Lung (tissue), 12 donors: Measurements from ENCODE around the gene GAS6. TPM values are rescaled to one million over a fixed set of nuclear protein-coding genes. Genes with fewer than 3 reads are reported as not detected.

Source experiments
- ATAC-seq: fragments of 200-7000 bp; cut with Tn5 transposase; one replicate; pipeline ENCODE4 v1.9.1; 2020; ENCODE audit warnings: moderate number of reproducible peaks; ENCODE audit not compliant: insufficient read depth, low FRiP score
- DNase-seq, 3 donors: peaks; one replicate each; pipeline ENCODE4 v3.0.0-alpha.2; 2013 to 2017
- H3K27ac ChIP-seq, 2 donors: one replicate each; pipeline ENCODE4 v1.5.1; 2013; ENCODE audit warnings: mild to moderate bottlenecking in 2 of 2, moderate library complexity in 2 of 2, control low read depth in 1 of 2, inconsistent platforms in 1 of 2, low read depth in 1 of 2, low read length in 1 of 2
- H3K27me3 ChIP-seq, 3 donors: one replicate each; pipeline ENCODE4 v1.5.1; 2013; ENCODE audit warnings: low read length in 2 of 3; ENCODE audit not compliant: control insufficient read depth in 3 of 3, insufficient read depth in 3 of 3
- H3K36me3 ChIP-seq, 4 donors: one replicate each; pipeline ENCODE4 v1.5.1; 2013; ENCODE audit warnings: low read length in 4 of 4, mild to moderate bottlenecking in 1 of 4, moderate library complexity in 1 of 4; ENCODE audit not compliant: control insufficient read depth in 4 of 4, insufficient read depth in 4 of 4
- H3K4me1 ChIP-seq, 5 donors: one replicate each; pipeline ENCODE4 v1.5.1; 2013; ENCODE audit warnings: low read length in 5 of 5, mild to moderate bottlenecking in 2 of 5, moderate library complexity in 1 of 5; ENCODE audit not compliant: control insufficient read depth in 5 of 5, insufficient read depth in 5 of 5
- H3K4me3 ChIP-seq: one replicate; pipeline ENCODE4 v1.5.1; 2013; ENCODE audit warnings: mild to moderate bottlenecking, control low read depth, moderate library complexity
- H3K9ac ChIP-seq, 2 donors: one replicate each; pipeline ENCODE4 v1.5.1; 2013; ENCODE audit warnings: low read length in 2 of 2, control low read depth in 1 of 2; ENCODE audit not compliant: insufficient read depth in 1 of 2
- H3K9me3 ChIP-seq, 4 donors: one replicate each; pipeline ENCODE4 v1.5.1; 2013; ENCODE audit warnings: low read length in 3 of 4, mild to moderate bottlenecking in 1 of 4, moderate library complexity in 1 of 4; ENCODE audit not compliant: control insufficient read depth in 4 of 4, insufficient read depth in 3 of 4
- WGBS, 2 donors: extraction: QIAGEN DNeasy Blood & Tissue Kit; methylation state at CpG; one replicate each; pipeline ENCODE4 v1.1.7; 2013; 5-methylcytosine and 5-hydroxymethylcytosine counted together
- polyA plus RNA-seq, 2 donors: library from polyadenylated mRNA; stranded (reverse); fragments of 200-250 nt; gene quantifications; one replicate each; pipeline ENCODE4 v1.2.1, GENCODE V29; 2013
- total RNA-seq, 2 donors: library from RNA; depleted of rRNA in 1 of 2; stranded (reverse); fragments of >200 nt in 1 of 2; gene quantifications; one replicate each; pipeline ENCODE4 v1.2.1, GENCODE V29; 2014 to 2021
- TF ChIP-seq, protein P1 (sequence below): IDR thresholded peaks from 2 replicates; pipeline ENCODE4 v1.5.1; 2012; ENCODE audit warnings: mild to moderate bottlenecking; ENCODE audit errors: control extremely low read depth, extremely low read depth
- donor health status: control.
- donor health status: control.
- donor health status: Bipolar disorder and iron deficiency.
- donor health status: healthy.
- donor health status: DM: yes; HTN: yes; CAD: no.

Gene GAS6
- total and polyA plus RNA-seq, 4 donors = 61.8 to 107 (median 76.1) TPM

DNA sequence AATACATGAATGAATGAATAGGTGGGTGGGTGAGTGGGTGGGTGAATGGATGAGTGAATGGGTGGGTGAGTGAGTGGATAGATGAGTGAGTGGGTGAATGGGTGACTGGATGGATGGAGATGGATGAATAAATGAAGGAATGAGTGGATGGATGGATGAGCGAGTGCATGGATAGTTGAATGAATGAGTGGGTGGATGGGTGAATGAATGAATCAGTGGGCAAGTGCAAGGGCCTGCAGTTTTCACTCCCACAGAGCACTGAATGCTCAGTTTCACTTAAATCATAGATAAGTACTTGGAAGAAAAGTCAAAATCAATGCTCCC lies 12.4 kb downstream of the GAS6 start:
- Histone ChIP-seq H3K4me1 (peaks cover 0 to 20% (median 10%) of the 10 kb centered on the region in 5 donors), H3K9me3 (no peaks in the 10 kb centered on the region), H3K27ac (no peak overlapping the region), H3K4me3 (no peak overlapping the region), H3K27me3 (no peaks in the 10 kb centered on the region), H3K36me3 (peaks cover 0 to under 1% (median 0%) of the 10 kb centered on the region in 4 donors), H3K9ac (no peak overlapping the region)
- DNase-seq (no peak), ATAC-seq (no peak)
- WGBS, 2 donors = 95% methylated on average over 1 of the region's 1 CpG
- TF ChIP-seq, protein P1, sequence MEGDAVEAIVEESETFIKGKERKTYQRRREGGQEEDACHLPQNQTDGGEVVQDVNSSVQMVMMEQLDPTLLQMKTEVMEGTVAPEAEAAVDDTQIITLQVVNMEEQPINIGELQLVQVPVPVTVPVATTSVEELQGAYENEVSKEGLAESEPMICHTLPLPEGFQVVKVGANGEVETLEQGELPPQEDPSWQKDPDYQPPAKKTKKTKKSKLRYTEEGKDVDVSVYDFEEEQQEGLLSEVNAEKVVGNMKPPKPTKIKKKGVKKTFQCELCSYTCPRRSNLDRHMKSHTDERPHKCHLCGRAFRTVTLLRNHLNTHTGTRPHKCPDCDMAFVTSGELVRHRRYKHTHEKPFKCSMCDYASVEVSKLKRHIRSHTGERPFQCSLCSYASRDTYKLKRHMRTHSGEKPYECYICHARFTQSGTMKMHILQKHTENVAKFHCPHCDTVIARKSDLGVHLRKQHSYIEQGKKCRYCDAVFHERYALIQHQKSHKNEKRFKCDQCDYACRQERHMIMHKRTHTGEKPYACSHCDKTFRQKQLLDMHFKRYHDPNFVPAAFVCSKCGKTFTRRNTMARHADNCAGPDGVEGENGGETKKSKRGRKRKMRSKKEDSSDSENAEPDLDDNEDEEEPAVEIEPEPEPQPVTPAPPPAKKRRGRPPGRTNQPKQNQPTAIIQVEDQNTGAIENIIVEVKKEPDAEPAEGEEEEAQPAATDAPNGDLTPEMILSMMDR = no peak

DNA sequence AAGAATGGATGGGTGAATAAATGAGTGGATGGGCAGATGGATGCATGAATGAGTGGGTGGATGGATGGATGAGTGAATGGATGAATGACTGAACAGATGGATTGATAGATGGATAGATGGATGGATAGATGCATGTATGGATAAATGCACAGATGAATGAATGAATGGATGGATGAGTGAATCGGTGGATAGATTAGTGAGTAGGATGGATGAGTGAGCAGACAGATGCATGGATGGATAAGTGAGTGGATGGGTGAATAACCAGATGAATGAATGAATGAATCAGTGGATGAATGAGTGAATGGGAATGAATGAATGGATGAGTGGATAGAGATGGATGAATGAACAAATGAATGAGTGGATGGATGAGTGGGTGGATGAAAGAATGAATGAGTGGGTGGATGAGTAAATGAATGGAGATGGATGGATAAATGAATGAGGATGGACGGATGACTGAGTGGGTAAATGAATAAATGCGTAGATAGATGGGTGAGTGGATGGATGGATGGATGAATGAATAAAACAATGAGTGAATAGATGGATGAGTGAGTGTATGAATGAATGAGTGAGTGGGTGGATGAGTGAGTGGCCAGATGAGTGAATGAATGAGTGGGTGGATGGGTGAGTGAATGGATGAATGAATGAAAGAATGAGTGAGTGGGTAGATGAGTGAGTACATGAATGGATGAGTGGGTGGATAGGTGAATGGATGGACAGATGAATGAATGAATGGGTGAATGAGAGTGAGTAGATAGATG lies 13.0 kb downstream of the GAS6 start:
- Histone ChIP-seq H3K4me1 (peaks cover 0 to 16% (median 10%) of the 10 kb centered on the region in 5 donors), H3K27ac (no peak overlapping the region), H3K36me3 (peaks cover 0 to 5% (median 0%) of the 10 kb centered on the region in 4 donors), H3K27me3 (no peaks in the 10 kb centered on the region), H3K9ac (no peak overlapping the region), H3K9me3 (no peaks in the 10 kb centered on the region), H3K4me3 (no peak overlapping the region)
- DNase-seq (no peak), ATAC-seq (no peak)
- WGBS, 2 donors = 98 to 99% methylated on average over 3 of the region's 3 CpGs
- TF ChIP-seq, protein P1 = no peak

DNA sequence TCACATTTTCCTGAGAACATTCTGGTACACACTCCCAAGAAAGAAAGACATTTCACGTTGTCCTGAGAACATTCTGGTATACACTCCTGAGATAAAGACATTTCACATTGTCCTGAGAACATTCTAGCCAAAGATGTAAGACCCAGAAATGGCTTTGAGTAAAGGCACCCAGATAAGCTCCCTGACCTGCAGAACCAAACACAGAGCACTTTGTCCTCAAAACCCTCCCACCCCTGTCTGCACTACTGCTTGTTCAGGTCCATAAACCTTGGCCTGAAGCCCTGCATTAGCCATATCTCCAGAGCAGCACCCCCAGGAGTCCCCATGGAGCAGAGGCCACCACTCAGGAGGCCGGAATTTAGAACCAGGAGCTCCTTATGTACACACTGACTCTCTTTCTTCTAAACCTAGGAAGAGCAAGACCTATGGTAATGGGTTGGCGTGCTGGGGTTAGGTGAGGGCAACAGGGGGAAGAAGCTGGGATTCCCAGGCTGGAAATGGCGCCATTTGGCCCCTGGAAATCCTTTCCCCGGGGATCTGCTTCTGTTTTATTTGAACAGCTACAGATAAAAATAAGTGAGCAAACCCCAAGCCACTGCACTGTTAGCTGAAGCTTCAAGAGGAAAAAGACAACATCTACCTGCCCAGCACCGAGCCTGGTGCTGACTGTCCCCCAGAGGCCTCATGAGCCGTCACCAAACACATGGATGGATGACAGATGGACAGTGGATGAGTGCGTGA lies 13.7 kb downstream of the GAS6 start:
- Histone ChIP-seq H3K27me3 (no peaks in the 10 kb centered on the region), H3K4me1 (peaks cover 0 to 14% (median 10%) of the 10 kb centered on the region in 5 donors), H3K9me3 (no peaks in the 10 kb centered on the region), H3K4me3 (no peak overlapping the region), H3K27ac (no peak overlapping the region), H3K36me3 (peaks cover 0 to 7% (median 0%) of the 10 kb centered on the region in 4 donors), H3K9ac (no peak overlapping the region)
- DNase-seq = no peak
- WGBS, 2 donors = 90 to 93% methylated on average over 8 of the region's 8 CpGs
- no peak for ATAC-seq
- TF ChIP-seq, protein P1 = no peak
